Renal pelvis (tissue), 4 donors: Measurements from ENCODE around the gene HMG20B. TPM values are rescaled to one million over a fixed set of nuclear protein-coding genes. Genes with fewer than 3 reads are reported as not detected.

Experiments used
- DNase-seq: peaks from one replicate; pipeline ENCODE4 v3.0.0-alpha.2; 2013
- polyA plus RNA-seq, 3 donors: library from polyadenylated mRNA; unstranded; fragments of 120-200 nt; gene quantifications; one replicate each; pipeline ENCODE4 v1.2.1, GENCODE V29; 2013; ENCODE audit not compliant: insufficient read length in 3 of 3

HMG20B gene
- polyA plus RNA-seq, 3 donors: 86.9 to 95.0 (median 93.9) TPM

DNA sequence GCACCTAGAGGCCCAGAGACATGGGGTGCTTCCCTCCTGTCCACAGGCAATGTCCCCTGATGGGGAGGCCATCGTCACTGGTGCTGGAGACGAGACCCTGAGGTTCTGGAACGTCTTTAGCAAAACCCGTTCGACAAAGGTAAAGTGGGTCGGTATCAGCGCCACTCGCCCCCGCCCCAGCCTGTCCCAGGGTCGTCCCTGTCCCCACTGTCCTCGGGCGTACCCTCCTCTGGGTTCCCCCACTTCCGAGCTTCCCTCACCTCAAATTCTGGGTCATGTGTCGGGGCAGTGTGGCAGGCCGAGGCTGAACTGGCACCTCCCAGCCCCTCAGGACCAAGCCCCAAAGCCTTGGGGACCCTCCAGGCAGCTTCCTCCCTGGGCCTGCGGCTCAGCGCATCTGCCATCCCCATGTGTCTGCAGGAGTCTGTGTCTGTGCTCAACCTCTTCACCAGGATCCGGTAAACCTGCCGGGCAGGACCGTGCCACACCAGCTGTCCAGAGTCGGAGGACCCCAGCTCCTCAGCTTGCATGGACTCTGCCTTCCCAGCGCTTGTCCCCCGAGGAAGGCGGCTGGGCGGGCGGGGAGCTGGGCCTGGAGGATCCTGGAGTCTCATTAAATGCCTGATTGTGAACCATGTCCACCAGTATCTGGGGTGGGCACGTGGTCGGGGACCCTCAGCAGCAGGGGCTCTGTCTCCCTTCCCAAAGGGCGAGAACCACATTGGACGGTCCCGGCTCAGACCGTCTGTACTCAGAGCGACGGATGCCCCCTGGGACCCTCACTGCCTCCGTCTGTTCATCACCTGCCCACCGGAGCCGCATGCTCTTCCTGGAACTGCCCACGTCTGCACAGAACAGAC is 38.1 kb upstream of the HMG20B start:
- DNase-seq: no peak

GRCh38 chr19:3535235-3535535 is 37.6 kb upstream of the HMG20B start:
- DNase-seq: no peak

DNA sequence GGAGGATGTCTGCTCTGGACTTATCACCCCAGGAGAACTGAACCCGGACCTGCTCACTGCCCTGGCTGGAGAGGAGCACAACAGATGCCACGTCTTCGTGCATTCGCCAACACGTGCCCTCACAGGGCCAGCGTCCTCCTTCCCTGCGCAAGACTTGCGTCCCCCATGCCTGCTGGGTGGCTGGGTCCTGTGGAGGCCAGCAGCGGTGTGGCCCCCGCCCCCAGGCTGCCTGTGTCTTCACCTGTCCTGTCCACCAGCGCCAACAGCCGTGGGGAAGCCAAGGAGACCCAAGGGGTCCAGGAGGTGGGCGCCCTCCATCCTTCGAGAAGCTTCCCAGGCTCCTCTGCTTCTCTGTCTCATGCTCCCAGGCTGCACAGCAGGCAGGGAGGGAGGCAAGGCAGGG is 37.2 kb upstream of the HMG20B start:
- no peak for DNase-seq

GRCh38 chr19:3535981-3536380 is 36.8 kb upstream of the HMG20B start:
- no peak for DNase-seq

DNA sequence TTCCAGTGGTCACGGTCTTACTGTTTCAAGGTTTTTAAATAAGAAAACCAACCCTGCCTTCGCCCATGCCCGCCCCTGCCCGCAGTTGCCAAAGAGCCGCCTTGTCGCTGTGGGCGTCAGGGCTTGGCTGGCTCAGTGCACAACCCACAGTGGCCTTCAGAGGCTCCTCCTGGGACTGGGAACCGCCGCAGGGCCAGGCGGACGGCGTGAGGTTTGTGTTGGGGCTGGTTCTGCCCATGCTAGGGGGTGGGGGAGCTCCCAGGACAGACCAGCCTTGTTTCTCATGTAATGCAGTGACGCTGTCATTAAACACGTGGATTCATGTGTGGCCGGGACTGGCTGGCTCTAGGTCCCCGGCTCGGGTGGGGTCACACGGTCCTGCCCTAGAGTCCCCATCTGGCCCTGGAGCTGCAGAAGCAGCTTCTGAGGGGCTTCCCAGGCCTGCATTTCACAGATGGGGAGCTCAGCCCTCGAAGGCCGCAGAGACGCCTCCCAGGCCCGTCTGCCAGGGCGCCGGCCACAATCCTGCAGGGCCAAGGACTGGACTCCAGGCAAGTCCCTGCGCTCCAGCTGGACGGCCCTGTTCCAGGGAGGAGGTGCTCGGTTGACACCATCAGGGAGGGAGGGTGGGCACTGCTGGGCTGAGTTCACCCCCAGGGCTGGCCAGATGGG is 36.2 kb upstream of the HMG20B start:
- DNase-seq: no peak

GRCh38 chr19:3537101-3537437 is 35.7 kb upstream of the HMG20B start:
- no peak for DNase-seq

GRCh38 chr19:3537438-3538240 is 35.1 kb upstream of the HMG20B start:
- no peak for DNase-seq

DNA sequence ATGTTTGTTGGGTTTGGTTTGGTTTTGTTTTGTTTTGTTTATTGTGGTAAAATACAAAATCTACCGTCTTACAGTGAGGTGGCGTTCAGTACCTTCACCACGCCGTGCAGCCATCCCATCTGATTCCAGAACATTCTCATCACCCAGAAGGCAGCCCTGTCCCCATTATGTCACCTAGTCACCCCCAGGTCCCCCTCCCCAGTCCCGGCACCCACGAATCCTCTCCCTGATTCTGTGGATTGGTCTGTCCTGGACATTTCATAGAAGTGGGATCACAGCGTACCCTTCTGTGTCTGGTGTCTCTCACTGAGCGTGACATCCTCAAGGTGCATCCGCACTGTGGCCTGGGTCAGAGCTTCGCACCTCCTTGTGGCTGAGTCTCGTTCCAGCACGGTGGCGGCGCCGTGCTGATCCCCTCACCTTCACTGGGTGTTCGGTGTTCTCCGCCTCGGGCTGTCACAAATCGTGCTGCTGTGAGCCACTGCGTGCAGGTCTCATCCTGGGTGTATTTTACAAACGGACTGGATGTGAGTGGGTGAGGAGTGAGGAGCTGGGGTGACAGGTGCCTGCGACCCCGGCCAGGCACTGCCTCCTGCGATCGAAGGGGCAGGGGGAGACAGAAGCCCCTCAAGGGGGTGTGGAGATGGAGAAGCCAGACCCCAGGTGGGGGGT is 34.4 kb upstream of the HMG20B start:
- DNase-seq: no peak

DNA sequence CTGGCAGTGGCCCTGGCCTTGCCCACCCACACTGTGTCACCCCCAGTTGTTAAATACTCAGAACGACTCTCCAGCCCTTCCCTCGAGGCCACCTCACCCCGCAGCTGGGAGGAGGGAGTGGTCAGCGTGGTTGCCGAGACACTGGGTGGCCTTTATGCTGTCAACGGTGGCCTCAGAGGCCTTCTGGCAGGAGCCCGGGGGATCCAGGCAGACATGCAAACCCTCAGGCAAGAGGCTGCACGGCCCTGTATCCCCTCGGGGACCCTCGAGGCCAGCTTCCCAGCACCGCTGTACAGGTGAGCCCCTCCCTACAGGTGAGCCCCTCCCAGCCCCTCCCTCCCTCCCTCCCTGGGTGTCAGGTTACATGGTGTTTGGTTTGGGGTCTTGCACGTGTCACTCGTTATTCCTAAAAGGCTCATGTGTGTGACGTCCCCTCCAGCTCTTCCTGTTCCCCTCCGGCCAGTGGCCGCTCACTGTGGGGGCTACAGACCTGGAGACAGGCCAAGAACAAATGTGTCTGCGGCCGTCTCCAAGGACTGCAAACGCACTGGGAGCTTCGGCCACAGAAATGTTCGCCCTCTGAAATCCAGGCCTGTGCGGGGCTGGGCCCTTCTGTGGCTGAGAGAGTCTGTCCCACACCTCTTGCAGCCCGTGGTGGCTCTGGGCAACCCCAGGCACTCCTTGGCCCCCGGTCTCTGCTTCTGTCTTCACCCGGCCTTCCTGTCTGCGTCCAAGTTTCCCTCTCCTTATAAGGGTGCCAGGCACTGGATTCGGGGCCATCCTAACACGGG is 33.6 kb upstream of the HMG20B start, which contains the start of gene TEKTIP1:
Gene TEKTIP1 (plus strand): TSS at position 210 of the 791 bp plus-strand sequence. CDS start 4 bp downstream, at position 214.
- DNase-seq: no peak

DNA sequence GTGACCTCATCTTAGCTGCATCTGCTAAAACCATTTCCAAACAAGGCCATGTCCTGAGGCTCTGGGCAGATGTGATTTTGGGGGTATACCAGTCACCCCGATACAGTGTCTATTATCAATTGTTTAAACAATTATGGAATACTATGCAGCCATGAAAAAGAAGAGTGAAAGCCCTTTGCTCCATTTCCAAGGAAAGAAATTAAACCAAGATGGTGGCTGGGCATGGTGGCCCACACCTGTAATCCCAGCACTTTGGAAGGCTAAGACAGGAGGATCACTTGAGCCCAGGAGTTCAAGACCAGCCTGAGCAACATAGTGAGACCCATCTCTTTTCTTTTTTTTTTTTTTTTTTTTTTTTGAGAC is 33.0 kb upstream of the HMG20B start:
- DNase-seq: no peak

GRCh38 chr19:3543150-3544057 is 29.3 kb upstream of the HMG20B start:
- no peak for DNase-seq

GRCh38 chr19:3544058-3544376 is 28.7 kb upstream of the HMG20B start:
- DNase-seq: no peak

GRCh38 chr19:3544742-3545668 is 27.7 kb upstream of the HMG20B start:
- peak; percentile 19 for DNase-seq

DNA sequence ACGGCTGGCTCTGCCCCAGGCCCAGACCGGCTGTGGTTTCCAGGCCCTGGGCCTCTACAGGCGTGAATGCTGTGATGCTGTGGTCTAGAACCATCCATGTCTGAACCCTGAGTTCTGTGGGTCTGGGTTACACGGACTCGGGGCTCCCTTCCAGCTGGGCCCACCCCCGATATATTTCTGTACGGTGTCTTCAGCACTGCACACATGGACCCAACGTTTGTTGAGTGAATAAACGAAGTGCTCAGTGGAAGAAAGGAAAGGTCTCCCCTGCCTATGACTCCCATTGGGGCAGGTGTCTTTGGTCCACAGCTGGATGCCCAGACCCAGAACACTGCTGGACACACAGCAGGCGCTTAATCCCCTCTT is 27.1 kb upstream of the HMG20B start:
- no peak for DNase-seq

DNA sequence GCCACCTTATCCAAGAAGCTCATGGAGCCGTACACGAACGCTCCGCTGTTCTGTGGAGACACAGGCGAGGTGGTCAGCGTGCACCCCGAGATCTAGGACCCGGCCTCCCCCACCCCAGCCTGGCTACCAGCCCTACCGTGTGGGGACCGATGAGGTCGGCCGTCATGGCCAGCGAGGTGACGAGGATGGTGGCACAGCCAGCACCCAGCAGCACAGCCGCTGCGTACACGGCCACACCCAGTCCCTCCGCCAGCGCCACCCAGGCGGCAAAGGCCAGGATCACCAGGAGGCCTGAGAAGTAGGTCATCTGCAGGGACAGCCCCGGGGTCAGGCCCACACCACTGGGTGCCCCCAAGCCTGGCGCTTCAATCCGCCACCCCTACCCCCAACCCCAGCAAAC is 26.6 kb upstream of the HMG20B start:
- no peak for DNase-seq

DNA sequence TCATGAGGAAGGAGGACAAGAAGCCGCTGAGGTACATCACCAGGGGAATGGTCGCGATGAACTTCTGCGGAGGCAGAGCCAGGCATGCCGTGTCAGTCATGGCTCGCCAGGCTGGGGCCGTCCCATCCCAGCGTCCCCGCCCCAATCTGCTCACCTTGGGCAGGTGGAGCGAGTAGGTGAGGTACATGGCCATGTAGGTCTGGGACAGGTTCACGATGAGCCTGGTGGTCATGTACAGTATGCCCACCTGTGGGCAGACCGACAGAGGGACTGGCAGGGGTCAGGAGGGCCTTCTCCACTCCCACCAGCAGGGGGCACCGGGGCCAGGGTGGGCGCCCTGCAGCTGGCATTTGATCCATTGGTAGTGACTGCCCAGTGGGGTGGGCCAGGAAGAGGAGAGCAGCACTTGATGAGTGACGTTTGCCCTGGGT is 25.4 kb upstream of the HMG20B start:
- no peak for DNase-seq

- no peak for DNase-seq
These were observed 24.9 kb upstream of the HMG20B start for GRCh38 chr19:3547767-3548282.

- DNase-seq: no peak
These were observed 24.1 kb upstream of the HMG20B start for GRCh38 chr19:3548606-3549005.

DNA sequence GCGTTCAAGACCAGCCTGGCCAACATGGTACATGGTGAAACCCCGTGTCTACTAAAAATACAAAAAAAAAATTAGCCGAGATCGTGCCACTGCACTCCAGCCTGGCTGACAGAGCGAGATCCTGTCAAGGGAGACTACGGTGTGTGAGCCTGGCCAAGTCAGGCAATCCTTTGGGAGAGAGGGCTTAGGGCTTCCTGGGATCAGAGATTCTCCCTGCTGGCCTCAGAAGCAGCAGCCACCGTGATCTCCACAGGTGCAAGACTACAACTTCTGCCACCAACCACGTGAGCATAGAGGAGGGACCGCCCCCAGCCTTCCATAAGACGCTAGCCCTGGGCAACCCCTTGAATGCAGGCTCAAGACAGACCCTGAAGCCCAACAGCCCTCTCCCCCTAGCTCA is 22.9 kb upstream of the HMG20B start:
- DNase-seq: no peak
